H1 (cell line): ENCODE measurements around the gene RWDD4.

ENCODE experiments used
- ATF2 ChIP-seq: IDR thresholded peaks from 2 replicates; pipeline ENCODE4 v1.6.1; 2012; ENCODE audit warnings: low read length, inconsistent platforms
- CBX8 ChIP-seq: fragments of 300-800, 300-1000 bp; sonication (generic); IDR thresholded peaks from 2 replicates; pipeline ENCODE4 v1.7.1; 2016; ENCODE audit warnings: low read depth, low read length, borderline replicate concordance
- CTCF ChIP-seq, 3 experiments: IDR thresholded peaks; 1 replicate in 2 of 3; 2 replicates in 1 of 3; pipeline versions ENCODE4 v1.5.1 to v1.6.1; 2011; ENCODE audit warnings: low read length in 3 of 3, mild to moderate bottlenecking in 3 of 3, inconsistent platforms in 2 of 3, low read depth in 1 of 3, moderate library complexity in 1 of 3; ENCODE audit not compliant: insufficient read depth in 1 of 3; ENCODE audit errors: control extremely low read depth in 1 of 3
- GABPA ChIP-seq: IDR thresholded peaks from 2 replicates; pipeline ENCODE4 v1.6.1; 2011; ENCODE audit warnings: mild to moderate bottlenecking, low read length, moderate library complexity, borderline replicate concordance; ENCODE audit not compliant: insufficient read depth
- JUND ChIP-seq: IDR thresholded peaks from 2 replicates; pipeline ENCODE4 v1.6.1; 2011; ENCODE audit warnings: mild to moderate bottlenecking, improper control_type of control experiment, low read length
- KDM5A ChIP-seq: fragments of 200-600 bp; IDR thresholded peaks from 2 replicates; pipeline ENCODE4 v1.7.1; 2012; ENCODE audit warnings: mild to moderate bottlenecking, low read length, inconsistent platforms, mixed read lengths
- MAX ChIP-seq: IDR thresholded peaks from 2 replicates; pipeline ENCODE4 v1.6.1; 2012; ENCODE audit warnings: inconsistent platforms
- NANOG ChIP-seq: IDR thresholded peaks from 2 replicates; pipeline ENCODE4 v1.6.1; 2011; ENCODE audit warnings: low read length, low read depth, mild to moderate bottlenecking, inconsistent platforms; ENCODE audit not compliant: insufficient read depth, poor library complexity, severe bottlenecking
- POLR2A ChIP-seq, 2 experiments: IDR thresholded peaks; 1 replicate in 1 of 2; 2 replicates in 1 of 2; pipeline ENCODE4 v1.6.1; 2011; ENCODE audit warnings: low read depth in 2 of 2, low read length in 2 of 2, mild to moderate bottlenecking in 2 of 2; ENCODE audit errors: control extremely low read depth in 1 of 2
- POLR2AphosphoS5 ChIP-seq: IDR thresholded peaks from 2 replicates; pipeline ENCODE4 v1.6.1; 2011; ENCODE audit warnings: low read depth, low read length
- SP1 ChIP-seq: IDR thresholded peaks from 2 replicates; pipeline ENCODE4 v1.6.1; 2011; ENCODE audit warnings: low read depth, low read length
- SRF ChIP-seq: IDR thresholded peaks from 2 replicates; pipeline ENCODE4 v1.6.1; 2011; ENCODE audit warnings: mild to moderate bottlenecking, low read depth, low read length, moderate library complexity
- ZNF274 ChIP-seq: IDR thresholded peaks from 2 replicates; pipeline ENCODE4 v1.7.0; 2012; ENCODE audit warnings: low read length, borderline replicate concordance; ENCODE audit errors: extremely low read depth

GRCh38 chr4:183658362-183659028 lies 490 bp downstream of the RWDD4 start:
- TF ChIP-seq POLR2AphosphoS5: no peak
- no peak for TF ChIP-seq CTCF (IDR thresholded peaks at IDR 0.05; ENCODE audit: control extremely low read depth in 1 of 3, insufficient read depth in 1 of 3, low read depth in 1 of 3, low read length in 3 of 3)
- no peak for TF ChIP-seq GABPA
- TF ChIP-seq JUND: no peak
- peak; percentile 80 for TF ChIP-seq MAX
- TF ChIP-seq SP1: no peak
- no peak for TF ChIP-seq NANOG
- TF ChIP-seq ATF2: no peak
- no peak for TF ChIP-seq POLR2A (IDR thresholded peaks at IDR 0.05; ENCODE audit: control extremely low read depth in 1 of 2, low read depth in 2 of 2, low read length in 2 of 2)
- TF ChIP-seq KDM5A: no peak
- no peak for TF ChIP-seq ZNF274
- no peak for TF ChIP-seq SRF
- no peak for TF ChIP-seq CBX8
